BJ (cell line): ENCODE data around the gene BNIPL. TPM values are rescaled to one million over a fixed set of nuclear protein-coding genes. Genes with fewer than 3 reads are reported as not detected.

Experiments
- CTCF ChIA-PET: fragments of 350-600 bp; formaldehyde crosslinking; extraction: SDS; loops from one replicate; lab custom pipeline; 2021; ENCODE audit warnings: antibody characterized with exemption, inconsistent platforms; lab: Yijun Ruan, JAX
- POLR2A ChIA-PET: fragments of 300-600 bp; sonication (Branson Sonifier 250); formaldehyde crosslinking; extraction: SDS; loops from one replicate; lab custom pipeline; 2021; ENCODE audit warnings: antibody characterized with exemption; lab: Charles Lee
- DNase-seq: peaks from one replicate; pipeline ENCODE4 v3.0.0-alpha.2; 2011; ENCODE audit warnings: low read depth
- H3K27me3 ChIP-seq: 2 replicates; pipeline ENCODE4 v1.6.0; 2011; ENCODE audit warnings: low read length; ENCODE audit not compliant: control insufficient read depth, insufficient read depth
- H3K36me3 ChIP-seq: 2 replicates; pipeline ENCODE4 v1.5.1; 2011; ENCODE audit warnings: low read length; ENCODE audit not compliant: control insufficient read depth, insufficient read depth
- H3K4me3 ChIP-seq: 2 replicates; pipeline ENCODE4 v1.5.1; 2011; ENCODE audit warnings: low read depth, mild to moderate bottlenecking, control low read depth, low read length
- CTCF ChIP-seq: IDR thresholded peaks from 2 replicates; pipeline ENCODE4 v1.5.1; 2011; ENCODE audit warnings: low read depth, mild to moderate bottlenecking, control low read depth, inconsistent platforms, low read length, moderate library complexity; ENCODE audit not compliant: insufficient read depth
- polyA plus RNA-seq: library from polyadenylated mRNA; depleted of rRNA; stranded (reverse); fragments of >200 nt; gene quantifications from 2 replicates; pipeline ENCODE4 v1.2.3, GENCODE V29; 2011

Gene BNIPL
- polyA plus RNA-seq, 1 experiment = 0.31 TPM

DNA sequence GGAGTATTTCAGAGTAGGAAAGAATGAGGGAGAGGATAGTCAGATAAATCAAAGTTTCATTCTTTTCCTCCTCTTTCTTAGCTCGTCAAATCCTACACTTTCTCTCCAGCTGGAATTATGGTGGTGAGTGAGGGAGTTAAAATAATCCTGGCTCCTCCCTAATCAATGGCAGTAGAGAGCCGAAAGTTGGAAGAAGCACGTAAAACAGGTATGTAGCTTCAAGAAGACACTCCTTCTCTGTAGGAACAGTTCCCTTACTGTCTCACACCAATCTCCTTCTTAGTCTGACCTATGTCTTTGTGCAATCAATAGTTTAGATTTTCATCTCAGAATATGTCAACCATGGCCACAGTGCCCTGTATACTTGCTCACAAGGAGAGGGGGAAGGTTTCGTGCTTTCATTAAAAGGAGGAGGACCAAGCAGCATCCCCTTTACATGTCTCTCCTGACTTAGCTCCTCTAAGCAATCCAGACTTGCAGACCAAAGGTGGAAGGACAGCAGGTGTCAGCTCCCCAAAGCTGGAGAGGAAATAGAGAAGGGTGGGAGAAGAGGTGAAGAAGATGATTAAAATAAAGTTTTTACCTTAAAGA lies 30.6 kb upstream of the BNIPL start:
- ChIA-PET CTCF (interaction anchor here (0.8 to 4.9 kb wide), 18 partner anchors 10 to 431 kb away, joined by 3 to 64 read pairs (median 4); partner anchors contain the start of genes ANXA9, C1orf56 and CDC42SE1), POLR2A (interaction anchor here (0.6 kb wide), 1 partner anchor 198 kb away, joined by 3 read pairs; the partner anchor contains the start of gene CTSK)
- Histone ChIP-seq H3K36me3 (peaks cover 4% of the 10 kb centered on the region), H3K4me3 (peak overlapping the region; percentile 48), H3K27me3 (no peaks in the 10 kb centered on the region)
- no peak for DNase-seq
- TF ChIP-seq CTCF = no peak

DNA sequence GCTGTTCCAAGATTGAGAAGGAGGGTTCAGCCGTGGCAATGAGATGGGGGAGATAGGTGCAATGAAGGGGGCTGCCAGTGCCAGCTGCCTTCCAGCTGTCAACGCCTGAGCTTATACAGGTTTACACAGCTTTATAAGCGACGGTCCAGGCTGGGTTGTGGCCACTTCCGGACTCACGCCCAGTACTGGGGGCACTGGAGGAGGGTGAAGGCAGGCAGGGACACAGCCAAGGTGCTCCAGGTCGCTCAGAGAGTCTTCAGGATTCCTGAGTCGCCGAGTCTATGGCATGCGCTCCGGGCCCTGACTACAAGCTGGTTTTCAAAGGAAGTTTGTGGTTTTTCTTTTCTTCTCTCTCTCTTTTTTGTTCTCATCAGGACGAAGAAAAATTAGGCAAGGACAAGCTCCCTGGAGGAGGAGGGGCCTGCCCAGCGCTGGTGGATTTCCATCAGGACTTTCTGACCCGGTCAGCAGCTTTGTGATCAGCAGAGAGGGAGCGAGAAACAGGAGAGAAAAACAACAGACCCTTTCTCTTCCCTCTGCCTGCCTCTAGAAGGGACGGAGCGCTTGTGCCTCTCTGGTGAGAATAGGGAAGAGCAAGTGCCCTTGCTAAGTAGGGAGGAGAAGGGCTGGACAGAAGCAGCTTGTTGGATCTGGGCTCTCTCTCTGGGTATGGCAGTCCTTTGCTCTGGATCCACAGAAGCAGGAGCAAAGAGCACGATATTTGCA lies 29.9 kb upstream of the BNIPL start, which contains the start of gene MINDY1:
MINDY1 (minus strand) TSS at position 576 of the 726 bp plus-strand sequence. CDS start 4,285 bp downstream, outside the sequence.
- peak; percentile 48 for DNase-seq
- CTCF ChIA-PET = interaction anchor here (0.6 to 4.9 kb wide), 20 partner anchors 10 to 431 kb away, joined by 3 to 64 read pairs (median 4); partner anchors contain the start of genes ANXA9, C1orf56 and CDC42SE1
- H3K4me3 ChIP-seq = peak within 1 kb of the TSS; percentile 48
- no peaks in the 10 kb centered on the region for H3K27me3 ChIP-seq
- H3K36me3 ChIP-seq = peaks cover 4% of the 10 kb centered on the region
- TF ChIP-seq CTCF = peak; percentile 75
- POLR2A ChIA-PET = interaction anchor here (0.6 kb wide), 3 partner anchors 21 to 198 kb away, joined by 3 to 8 read pairs (median 3); partner anchors contain the start of genes CERS2 and CTSK

DNA sequence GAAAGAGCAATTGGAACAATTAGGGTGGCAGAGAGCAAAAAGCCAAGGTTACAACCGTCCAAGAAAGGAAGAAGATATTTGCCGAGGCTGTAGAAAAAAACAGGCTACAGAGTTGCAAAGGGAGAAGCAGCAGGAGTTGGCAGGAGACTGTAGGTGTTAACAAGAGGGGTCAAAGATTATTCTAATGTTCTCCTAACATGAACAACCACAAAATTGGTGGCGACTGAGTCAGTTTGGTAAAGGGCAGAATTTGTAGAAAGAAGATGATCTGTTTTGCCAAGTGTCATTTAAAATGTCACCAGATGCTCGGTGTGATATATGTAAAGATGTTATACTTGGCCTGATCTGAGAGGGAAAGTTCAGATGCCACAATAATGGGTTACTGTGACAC lies 28.5 kb upstream of the BNIPL start:
- CTCF ChIA-PET = interaction anchor here (1.7 to 4.9 kb wide), 2 partner anchors 12 to 39 kb away, joined by 5 to 64 read pairs; no protein-coding TSS in a partner anchor

GRCh38 chr1:151008244-151009205 lies 27.9 kb upstream of the BNIPL start, which contains the start of gene PRUNE1:
TSS of gene PRUNE1 (plus strand) at chr1:151008449. CDS start at chr1:151008633, 184 bp downstream.
- ChIA-PET POLR2A (no interaction called here), CTCF (interaction anchor here (0.6 to 1.6 kb wide), 3 partner anchors 12 to 36 kb away, joined by 3 read pairs; no protein-coding TSS in a partner anchor)

More for the DNA sequence above, 28.5 kb upstream of the BNIPL start:
- no peaks in the 10 kb centered on the region for H3K27me3 ChIP-seq
- no peaks in the 10 kb centered on the region for H3K36me3 ChIP-seq
- peak overlapping the region; percentile 14; the same call in 1 of the 2 replicates for H3K4me3 ChIP-seq
- DNase-seq = no peak
- POLR2A ChIA-PET = no interaction called here
- TF ChIP-seq CTCF = no peak

More at GRCh38 chr1:151008244-151009205, 27.9 kb upstream of the BNIPL start, which contains the start of gene PRUNE1:
- no peaks in the 10 kb centered on the region for H3K27me3 ChIP-seq
- H3K4me3 ChIP-seq = peak within 1 kb of the TSS; percentile 67
- no peak for TF ChIP-seq CTCF
- H3K36me3 ChIP-seq = no peaks in the 10 kb centered on the region
- DNase-seq = peak; percentile 82
